CD4-positive, alpha-beta T cell treated with Interleukin-4 for 4 hours (primary cell): ENCODE data around the gene GSK3B.
"Not testable (repeated sequence)": the region's sequence is repeated elsewhere in the genome, so short reads cannot be mapped to it uniquely, and the experiment has no call there.

Source experiments
- DNase-seq: peaks from one replicate; pipeline ENCODE4 v3.0.0-alpha.2; 2020

Gene GSK3B

GRCh38 chr3:119924111-119925094 is 169.8 kb downstream of the GSK3B start:
- DNase-seq = no peak

- peak; percentile 9 for DNase-seq
Observed at GRCh38 chr3:119918992-119919933, 175.0 kb downstream of the GSK3B start.

GRCh38 chr3:119913021-119913420 is 181.2 kb downstream of the GSK3B start:
- no peak for DNase-seq

- no peak for DNase-seq
Observed at GRCh38 chr3:119912220-119912619, 182.0 kb downstream of the GSK3B start.

DNA sequence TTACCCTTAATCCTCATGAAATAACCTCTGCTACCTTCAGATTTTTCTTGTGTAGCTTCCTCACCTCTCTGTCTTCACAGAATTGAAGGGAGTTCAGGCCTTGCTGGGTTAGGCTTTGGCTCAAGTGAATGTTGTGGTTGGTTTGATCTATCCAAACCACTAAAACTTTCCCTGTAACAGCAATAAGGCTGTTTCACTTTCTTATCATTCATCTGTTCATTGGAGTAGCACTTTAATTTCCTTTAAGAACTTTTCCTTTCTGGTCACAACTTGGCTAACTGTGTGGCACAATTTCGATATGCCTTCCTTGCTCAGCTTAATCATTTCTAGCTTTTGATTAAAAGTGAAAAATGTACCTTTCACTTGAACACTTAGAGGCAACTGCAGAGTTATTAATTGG is 182.5 kb downstream of the GSK3B start:
- no peak for DNase-seq

- no peak for DNase-seq
Observed at GRCh38 chr3:119902061-119902460, 192.2 kb downstream of the GSK3B start.

- DNase-seq = no peak
Observed at GRCh38 chr3:119901148-119901547, 193.1 kb downstream of the GSK3B start.

DNA sequence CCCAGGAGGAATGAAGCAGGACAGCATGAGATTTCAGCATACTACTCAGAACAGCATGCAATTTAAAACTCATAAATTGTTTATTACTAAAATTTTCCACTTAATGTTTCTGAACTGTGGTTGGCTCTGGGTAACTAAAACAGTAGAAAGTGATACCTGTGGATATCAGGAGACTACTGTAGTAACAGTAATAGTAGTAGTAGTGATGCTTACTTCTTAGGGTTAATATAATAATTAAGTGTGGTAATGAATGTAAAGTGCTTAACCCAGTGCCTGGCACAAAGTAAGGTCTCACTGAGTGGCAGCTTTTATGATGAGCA is 195.1 kb downstream of the GSK3B start:
- no peak for DNase-seq

DNA sequence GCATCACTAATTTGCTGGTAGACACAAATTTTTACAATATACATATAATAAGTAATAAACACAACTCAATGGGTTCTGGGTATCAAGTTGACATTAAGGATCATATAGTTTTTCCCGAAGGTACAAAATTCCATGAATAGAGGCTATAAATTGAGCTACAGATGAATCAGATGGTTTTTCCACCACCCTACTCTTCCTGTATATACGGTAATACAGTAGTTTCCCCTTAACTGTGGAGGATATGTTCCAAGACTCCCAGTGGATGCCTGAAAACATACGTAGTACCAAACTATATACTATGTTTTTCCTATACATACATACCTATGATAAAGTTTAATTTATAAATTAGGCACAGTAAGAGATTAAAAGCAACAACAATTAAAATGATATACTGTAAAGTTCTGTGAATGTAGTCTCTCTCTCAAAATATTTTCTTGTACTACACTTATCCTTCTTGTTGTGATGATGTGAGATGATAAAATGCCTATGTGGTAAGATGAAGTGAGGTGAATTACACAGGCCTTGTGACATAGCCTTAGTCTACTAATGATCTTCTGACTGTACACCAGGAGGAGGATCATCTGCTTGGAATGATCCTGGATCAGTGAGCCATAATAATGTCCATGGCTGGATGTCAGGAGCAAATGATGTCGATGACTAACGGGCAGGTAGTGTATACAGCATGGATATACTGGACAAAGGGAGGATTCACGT is 195.6 kb downstream of the GSK3B start:
- no peak for DNase-seq

DNA sequence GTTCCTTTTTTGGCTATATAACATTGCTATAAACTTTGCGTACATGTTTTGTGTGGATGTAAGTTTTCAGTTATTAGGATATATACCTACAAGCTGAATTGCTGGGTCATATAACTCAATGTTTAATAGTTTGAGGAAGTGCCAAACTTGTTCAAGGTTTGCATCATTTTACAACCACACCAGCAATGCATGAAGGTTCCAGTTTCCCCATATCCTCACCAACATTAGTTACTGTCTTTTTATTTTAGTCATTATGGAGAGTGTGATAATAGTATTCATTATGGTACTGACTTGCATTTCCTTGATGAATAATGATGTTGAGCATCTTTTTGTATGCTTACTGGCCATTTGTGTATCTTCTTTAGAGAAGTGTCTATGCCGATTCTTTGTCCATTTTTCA is 200.1 kb downstream of the GSK3B start:
- DNase-seq = no peak

DNA sequence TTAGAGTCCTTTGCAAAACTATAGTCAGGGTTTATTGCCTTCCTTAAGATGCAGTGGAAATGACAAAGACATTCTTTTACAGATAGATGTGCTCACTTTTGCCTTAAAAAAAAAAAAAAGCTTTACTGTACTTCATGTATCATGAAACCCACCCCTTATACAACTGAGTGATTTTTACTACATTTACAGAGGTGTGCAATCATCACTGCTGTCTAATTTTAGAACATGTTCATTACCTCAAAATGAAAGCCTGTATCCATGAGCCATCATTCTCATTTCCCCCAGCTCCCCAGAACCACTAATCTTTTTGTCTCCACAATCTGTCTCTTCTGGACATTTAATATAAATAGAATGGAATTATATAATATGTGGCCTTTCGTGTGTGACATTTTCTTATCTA is 200.5 kb downstream of the GSK3B start:
- no peak for DNase-seq

DNA sequence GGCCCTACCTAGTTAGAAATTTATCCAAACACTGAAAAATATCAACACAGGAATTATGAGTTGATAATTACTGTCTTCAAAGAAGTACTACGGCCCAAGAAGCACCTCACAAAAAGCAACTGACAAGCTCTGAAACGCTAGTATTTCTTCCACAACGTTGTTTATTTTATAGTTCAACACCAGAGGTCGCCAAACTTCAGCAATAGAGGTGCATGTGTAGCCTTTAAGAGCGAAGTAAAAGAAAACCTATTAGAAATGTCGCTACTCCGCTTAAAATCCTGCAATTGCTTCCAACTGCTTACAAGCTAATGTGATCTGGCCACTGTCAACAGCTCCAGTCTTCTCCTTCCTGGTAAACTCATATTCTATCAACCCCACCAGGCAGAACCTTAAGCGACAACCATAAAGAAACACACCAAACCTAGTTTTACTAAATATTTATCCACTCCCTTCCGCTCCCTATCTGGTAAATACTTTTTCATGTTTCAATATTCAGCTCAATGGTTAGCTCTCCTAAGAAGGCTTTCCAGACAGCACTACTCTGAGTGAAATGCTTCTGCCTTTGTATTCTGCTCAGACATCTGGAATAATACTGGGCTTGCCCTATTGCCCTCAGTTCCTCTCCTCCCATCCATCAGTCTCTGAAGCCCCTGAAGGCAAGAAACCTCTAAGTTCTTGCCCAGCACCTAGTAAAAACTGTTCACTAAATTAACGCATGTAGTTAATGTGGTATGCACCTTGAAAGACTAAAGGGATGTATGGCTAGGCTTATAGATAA is 202.1 kb downstream of the GSK3B start:
- peak; percentile 67 for DNase-seq

DNA sequence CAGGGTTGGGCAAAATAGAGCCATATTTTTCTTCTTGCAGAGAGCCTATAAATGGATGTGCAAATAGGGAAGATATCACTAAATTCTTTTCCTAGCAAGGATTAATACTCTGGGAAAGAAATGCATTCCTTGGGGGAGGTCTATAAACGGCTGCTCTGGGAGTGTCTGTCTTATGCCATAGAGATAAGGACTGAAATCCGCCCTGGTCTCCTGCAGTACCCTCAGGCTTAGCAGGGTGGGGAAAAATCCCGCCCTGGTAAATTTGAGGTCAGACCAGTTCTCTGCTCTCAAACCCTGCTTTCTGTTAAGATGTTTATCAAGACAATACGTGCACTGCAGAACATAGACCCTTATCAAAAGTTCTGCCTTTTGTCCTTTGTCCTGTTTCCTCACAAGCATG is 205.6 kb downstream of the GSK3B start:
- not testable (repeated sequence) for DNase-seq

DNA sequence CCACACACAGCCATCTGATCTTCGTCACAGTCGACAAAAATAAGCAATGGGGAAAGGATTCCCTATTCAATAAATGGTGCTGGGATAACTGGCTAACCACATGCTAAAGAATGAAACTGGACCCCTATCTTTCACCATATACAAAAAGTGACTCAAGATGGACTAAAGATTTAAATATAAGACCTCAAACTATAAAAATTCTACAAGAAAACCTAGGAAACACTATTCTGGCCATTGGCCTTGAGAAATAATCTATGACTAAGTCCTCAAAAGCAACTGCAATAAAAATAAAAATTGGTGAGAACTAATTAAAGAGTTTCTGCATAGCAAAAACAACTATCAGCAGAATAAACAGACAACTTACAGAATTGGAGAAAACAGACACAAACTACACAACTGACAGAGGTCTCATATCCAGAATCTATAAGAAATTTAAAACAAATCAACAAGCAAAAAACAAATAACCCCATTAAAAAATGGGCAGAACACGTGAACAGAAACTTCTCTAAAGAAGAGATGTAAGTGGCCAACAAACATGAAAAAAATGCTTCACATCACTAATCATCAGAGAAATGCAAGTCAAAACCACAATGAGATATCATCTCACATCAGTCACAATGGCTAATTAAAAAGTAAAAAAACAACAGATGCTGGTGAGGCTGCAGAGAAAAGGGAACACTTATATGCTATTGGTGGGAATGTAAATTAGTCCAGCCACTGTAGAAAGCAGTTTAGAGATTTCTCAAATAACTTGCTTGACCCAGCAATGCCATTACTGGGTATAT is 208.3 kb downstream of the GSK3B start:
- DNase-seq = no peak

DNA sequence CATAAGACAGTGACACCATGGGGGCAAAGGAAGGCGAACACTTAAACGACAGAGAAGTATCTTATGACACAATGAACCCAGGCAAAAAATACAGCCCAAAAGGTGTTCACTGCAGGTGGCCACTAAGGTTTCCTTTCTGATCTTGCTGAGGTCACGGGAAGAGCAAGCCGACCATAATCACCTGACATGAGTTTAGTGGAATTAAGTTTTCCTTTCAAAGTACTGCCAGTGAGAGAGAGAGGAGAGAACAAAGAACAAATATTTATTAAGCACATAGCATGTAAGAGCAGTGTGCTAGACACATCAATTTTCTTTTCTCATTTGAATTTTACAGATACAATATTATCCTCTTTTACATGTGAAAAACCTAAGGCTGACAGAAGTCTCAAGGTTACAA is 210.1 kb downstream of the GSK3B start:
- DNase-seq = no peak

DNA sequence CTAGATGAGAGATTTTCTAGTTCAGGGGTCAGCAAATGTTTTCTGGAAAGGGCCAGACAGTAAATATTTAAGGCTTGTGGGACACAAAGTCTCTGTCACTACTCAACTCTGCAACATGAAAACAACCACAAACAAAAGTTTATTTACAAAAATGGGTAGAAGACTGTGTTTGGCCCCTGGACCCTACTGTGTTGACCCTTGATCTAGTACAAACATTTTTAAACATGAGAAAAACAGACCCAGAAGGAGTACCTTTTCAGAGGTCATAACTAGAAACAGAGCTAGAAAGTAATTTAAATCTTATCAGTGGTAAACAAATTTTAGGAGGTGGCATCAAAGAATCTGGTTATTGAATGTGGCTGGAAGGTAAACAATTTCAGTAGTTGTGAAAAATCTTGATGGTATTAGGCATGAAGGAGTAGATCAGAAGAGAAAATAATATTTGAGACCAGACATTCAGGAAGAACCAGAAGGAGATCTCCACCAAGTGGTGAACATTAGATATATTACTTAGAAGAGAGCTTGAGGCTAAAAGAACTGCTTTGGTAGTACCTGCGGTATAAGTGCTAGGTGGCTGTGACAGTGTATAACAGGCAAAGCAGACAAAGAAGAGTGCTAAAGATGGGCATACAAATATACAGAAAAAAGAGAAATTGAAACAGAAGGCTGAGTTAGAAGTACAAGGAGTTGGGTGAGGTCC is 210.6 kb downstream of the GSK3B start:
- DNase-seq = no peak

DNA sequence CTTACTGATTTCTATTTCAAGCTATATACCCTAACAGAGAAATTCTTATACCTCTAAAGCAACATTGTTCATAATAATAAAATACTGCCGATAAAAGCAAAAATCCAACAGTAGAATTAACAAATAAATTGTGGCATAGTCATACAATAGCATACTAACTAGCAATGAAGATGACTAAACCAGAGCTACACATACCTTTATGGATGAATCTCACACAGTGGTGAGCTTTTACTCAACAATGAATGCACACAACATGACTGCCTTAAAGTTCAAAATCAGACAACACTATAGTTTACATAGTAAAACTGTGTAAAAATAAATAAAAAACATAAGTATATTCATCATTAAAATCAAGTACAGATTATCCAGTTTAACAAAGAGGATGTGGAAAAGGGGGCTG is 213.3 kb downstream of the GSK3B start:
- DNase-seq = no peak

DNA sequence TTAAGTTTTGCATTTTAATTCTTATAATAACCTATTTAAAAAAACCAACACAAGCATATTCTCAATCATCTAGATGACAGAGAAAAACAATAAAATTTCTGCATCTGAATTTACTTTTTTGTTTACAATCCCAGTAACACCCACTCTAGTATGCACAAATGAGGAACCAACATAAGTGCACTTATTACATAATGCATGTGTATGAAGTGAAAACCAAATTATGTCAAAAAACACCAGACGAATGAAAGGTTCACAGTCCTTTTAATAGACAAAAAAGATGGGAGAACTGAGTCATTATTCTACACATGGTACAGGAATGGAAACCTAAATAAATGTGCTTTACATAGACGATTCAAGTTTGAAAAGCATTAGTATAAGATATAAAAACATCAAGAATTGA is 220.6 kb downstream of the GSK3B start:
- DNase-seq = no peak

- no peak for DNase-seq
Observed at GRCh38 chr3:119872773-119873172, 221.5 kb downstream of the GSK3B start.

DNA sequence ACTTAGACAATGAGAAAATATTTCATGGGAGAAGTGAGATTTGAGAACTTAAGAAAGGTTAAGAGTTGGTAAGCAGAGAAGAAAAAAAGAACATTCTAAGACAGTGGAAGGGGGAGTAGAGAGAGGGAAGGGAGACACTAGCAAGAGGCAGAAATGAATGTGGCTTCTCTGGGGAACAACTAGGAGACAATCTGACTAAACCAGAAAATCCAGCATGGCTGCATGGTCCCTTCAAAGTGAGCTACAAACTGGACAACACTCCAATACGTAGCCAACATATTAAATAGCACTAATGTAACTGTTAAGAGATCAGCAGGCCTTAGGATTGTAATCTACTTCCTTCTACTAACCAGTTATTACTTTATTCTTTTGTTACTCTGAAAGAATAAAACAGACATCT is 222.7 kb downstream of the GSK3B start:
- DNase-seq = no peak

DNA sequence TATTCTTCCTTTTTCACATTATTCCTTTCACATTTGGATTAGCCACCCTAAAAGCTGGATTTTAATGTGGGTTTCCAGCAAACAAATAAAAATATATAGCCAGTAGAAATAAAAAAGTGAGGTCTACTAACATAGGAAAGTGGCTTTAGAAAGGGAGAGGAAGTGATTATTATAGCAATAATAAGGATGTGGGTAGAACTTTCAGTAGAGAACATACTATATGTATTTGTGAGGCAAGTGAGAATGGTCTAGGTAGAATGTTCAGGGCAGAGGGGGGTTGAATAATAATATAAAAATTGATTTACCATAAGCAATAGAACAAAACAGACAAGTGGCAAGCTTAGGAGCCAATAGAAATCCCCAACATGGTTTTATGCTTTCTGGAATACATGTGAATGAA is 223.7 kb downstream of the GSK3B start:
- no peak for DNase-seq
